Measurements from ENCODE around the gene EIF3F. TPM values are rescaled to one million over a fixed set of nuclear protein-coding genes. Genes with fewer than 3 reads are reported as not detected.

Gene EIF3F
- total and polyA plus RNA-seq, 2 of the 13 experiments (the other 11 are each of a cell fraction or from before 2014, with no cell fraction given) = 109 to 191 TPM

DNA sequence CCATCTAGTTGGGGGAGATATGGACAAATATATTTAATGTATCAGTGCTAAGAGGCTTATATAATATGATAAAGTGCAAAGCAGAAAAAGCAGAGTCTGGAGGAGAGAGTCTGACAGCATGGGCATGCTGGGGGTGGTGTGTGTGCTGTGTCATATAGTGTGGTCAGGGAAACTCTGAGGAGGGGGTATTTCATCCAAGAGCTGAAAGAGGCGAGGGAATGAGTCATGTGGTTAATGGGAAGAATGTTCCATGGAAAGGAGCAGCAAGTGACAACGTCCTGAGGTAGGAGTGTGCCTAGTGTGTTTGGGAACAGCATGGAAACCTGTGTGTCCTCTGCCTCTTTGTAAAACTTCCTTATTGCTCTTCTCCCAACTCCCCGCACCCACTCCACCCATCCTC lies 38.0 kb downstream of the EIF3F start (continued):
- TF ChIP-seq, protein P1, sequence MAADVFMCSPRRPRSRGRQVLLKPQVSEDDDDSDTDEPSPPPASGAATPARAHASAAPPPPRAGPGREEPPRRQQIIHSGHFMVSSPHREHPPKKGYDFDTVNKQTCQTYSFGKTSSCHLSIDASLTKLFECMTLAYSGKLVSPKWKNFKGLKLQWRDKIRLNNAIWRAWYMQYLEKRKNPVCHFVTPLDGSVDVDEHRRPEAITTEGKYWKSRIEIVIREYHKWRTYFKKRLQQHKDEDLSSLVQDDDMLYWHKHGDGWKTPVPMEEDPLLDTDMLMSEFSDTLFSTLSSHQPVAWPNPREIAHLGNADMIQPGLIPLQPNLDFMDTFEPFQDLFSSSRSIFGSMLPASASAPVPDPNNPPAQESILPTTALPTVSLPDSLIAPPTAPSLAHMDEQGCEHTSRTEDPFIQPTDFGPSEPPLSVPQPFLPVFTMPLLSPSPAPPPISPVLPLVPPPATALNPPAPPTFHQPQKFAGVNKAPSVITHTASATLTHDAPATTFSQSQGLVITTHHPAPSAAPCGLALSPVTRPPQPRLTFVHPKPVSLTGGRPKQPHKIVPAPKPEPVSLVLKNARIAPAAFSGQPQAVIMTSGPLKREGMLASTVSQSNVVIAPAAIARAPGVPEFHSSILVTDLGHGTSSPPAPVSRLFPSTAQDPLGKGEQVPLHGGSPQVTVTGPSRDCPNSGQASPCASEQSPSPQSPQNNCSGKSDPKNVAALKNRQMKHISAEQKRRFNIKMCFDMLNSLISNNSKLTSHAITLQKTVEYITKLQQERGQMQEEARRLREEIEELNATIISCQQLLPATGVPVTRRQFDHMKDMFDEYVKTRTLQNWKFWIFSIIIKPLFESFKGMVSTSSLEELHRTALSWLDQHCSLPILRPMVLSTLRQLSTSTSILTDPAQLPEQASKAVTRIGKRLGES (CRISPR knock-in tag; IDR thresholded peaks at IDR 0.05; ENCODE audit: borderline replicate concordance) = no peak

DNA sequence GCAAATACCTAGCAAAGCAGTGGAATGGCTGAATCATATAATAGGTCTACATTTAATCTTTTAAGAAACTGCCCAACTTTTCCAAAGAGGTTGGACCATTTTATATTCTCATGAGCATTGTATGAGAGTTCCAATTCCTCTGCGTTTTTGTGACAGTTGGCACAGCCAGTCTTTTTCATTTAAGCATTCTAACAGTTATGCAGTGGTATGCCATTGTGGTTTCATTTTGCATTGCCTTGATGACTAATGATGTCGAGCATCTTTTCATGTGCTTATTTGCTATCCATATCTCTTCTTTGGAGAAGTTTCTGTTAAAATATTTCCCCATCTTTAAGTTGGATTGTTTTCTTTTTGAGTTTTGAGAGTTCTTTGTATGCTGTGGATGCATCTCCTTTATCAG lies 38.7 kb downstream of the EIF3F start:
- in situ Hi-C loops (cut with HindIII; ENCODE audit: extremely low pct_ligation_motif_present, low pct_unique_long_range_greater_than_20kb) (no loop called here), intact Hi-C loops (cut with micrococcal nuclease; ENCODE audit: unreplicated experiment) (no loop called here)
- Histone ChIP-seq H4K20me1 (ENCODE audit: insufficient read depth, low read length) (no peaks in the 10 kb centered on the region), H3K4me1 (ENCODE audit: insufficient read depth, low read length) (peaks cover 7% of the 10 kb centered on the region), H3K79me2 (ENCODE audit: insufficient read depth, low read length) (no peaks in the 10 kb centered on the region), H3K4me2 (ENCODE audit: low read depth, low read length) (no peak overlapping the region), H2AFZ (ENCODE audit: low read length) (no peak overlapping the region), H3K9ac (ENCODE audit: insufficient read depth, low read depth, low read length) (no peak overlapping the region), H3K9me3 (ENCODE audit: low read length) (no peaks in the 10 kb centered on the region), H3K27me3 (ENCODE audit: control insufficient read depth in 1 of 2, insufficient read depth in 2 of 2, low read length in 2 of 2) (peaks cover 0 to 19% of the 10 kb centered on the region in 2 experiments; a peak in 3 of 5 replicates), H3K4me3 (replicated peaks in 1 of 3; ENCODE audit: insufficient read depth in 1 of 3, low read depth in 2 of 3, low read length in 3 of 3) (no peak overlapping the region), H3K27ac (ENCODE audit: extremely low read length, insufficient read depth, low read length) (no peak overlapping the region), H3K36me3 (replicated peaks in 1 of 2; ENCODE audit: control insufficient read depth in 1 of 2, insufficient read depth in 2 of 2, low read length in 2 of 2) (no peaks in the 10 kb centered on the region)
- ATAC-seq (no peak), DNase-seq (ENCODE audit: low spot score) (no peak), FAIRE-seq (no peak)
- no TSS peak for BruUV-seq (replicated peaks)
- 0% methylated on average over 2 of the region's 2 CpGs for WGBS (ENCODE audit: low lambda C conversion rate)
- ChIA-PET CTCF (ENCODE audit: low intra/inter-chr PET ratio, low total read pairs) (no interaction called here), POLR2A (no interaction called here)
- no peak for TF ChIP-seq TBL1XR1 (IDR thresholded peaks at IDR 0.05; ENCODE audit: borderline replicate concordance, low read length, partially characterized antibody)
- TF ChIP-seq ZNF10 (CRISPR knock-in tag; IDR thresholded peaks at IDR 0.05; ENCODE audit: borderline replicate concordance, low read depth) = no peak
- TF ChIP-seq, protein P2, sequence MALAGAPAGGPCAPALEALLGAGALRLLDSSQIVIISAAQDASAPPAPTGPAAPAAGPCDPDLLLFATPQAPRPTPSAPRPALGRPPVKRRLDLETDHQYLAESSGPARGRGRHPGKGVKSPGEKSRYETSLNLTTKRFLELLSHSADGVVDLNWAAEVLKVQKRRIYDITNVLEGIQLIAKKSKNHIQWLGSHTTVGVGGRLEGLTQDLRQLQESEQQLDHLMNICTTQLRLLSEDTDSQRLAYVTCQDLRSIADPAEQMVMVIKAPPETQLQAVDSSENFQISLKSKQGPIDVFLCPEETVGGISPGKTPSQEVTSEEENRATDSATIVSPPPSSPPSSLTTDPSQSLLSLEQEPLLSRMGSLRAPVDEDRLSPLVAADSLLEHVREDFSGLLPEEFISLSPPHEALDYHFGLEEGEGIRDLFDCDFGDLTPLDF (CRISPR knock-in tag; IDR thresholded peaks at IDR 0.05) = no peak
- no peak for TF ChIP-seq ELF1 (CRISPR knock-in tag; IDR thresholded peaks at IDR 0.05)
- TF ChIP-seq ZFP37 (CRISPR knock-in tag; IDR thresholded peaks at IDR 0.05; ENCODE audit: borderline replicate concordance) = no peak
- TF ChIP-seq RNF2 (conservative IDR thresholded peaks at IDR 0.05; ENCODE audit: low read depth) = no peak
- TF ChIP-seq, protein P3, sequence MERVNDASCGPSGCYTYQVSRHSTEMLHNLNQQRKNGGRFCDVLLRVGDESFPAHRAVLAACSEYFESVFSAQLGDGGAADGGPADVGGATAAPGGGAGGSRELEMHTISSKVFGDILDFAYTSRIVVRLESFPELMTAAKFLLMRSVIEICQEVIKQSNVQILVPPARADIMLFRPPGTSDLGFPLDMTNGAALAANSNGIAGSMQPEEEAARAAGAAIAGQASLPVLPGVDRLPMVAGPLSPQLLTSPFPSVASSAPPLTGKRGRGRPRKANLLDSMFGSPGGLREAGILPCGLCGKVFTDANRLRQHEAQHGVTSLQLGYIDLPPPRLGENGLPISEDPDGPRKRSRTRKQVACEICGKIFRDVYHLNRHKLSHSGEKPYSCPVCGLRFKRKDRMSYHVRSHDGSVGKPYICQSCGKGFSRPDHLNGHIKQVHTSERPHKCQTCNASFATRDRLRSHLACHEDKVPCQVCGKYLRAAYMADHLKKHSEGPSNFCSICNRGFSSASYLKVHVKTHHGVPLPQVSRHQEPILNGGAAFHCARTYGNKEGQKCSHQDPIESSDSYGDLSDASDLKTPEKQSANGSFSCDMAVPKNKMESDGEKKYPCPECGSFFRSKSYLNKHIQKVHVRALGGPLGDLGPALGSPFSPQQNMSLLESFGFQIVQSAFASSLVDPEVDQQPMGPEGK (CRISPR knock-in tag; IDR thresholded peaks at IDR 0.05) = no peak
- TF ChIP-seq TOE1 (CRISPR knock-in tag; IDR thresholded peaks at IDR 0.05) = no peak
- TF ChIP-seq, protein P4, sequence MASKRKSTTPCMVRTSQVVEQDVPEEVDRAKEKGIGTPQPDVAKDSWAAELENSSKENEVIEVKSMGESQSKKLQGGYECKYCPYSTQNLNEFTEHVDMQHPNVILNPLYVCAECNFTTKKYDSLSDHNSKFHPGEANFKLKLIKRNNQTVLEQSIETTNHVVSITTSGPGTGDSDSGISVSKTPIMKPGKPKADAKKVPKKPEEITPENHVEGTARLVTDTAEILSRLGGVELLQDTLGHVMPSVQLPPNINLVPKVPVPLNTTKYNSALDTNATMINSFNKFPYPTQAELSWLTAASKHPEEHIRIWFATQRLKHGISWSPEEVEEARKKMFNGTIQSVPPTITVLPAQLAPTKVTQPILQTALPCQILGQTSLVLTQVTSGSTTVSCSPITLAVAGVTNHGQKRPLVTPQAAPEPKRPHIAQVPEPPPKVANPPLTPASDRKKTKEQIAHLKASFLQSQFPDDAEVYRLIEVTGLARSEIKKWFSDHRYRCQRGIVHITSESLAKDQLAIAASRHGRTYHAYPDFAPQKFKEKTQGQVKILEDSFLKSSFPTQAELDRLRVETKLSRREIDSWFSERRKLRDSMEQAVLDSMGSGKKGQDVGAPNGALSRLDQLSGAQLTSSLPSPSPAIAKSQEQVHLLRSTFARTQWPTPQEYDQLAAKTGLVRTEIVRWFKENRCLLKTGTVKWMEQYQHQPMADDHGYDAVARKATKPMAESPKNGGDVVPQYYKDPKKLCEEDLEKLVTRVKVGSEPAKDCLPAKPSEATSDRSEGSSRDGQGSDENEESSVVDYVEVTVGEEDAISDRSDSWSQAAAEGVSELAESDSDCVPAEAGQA (IDR thresholded peaks at IDR 0.05; ENCODE audit: low read depth) = no peak
- TF ChIP-seq, protein P4 (CRISPR knock-in tag; IDR thresholded peaks at IDR 0.05; ENCODE audit: borderline replicate concordance) = no peak

All from HepG2 (cell line).